NB4 (cell line): Measurements from ENCODE around the gene IL1R2.

ENCODE experiments used
- DNase-seq: peaks from one replicate; pipeline ENCODE4 v3.0.0; 2010; ENCODE audit warnings: low read depth
- H3K4me3 ChIP-seq: one replicate; pipeline ENCODE4 v1.5.1; 2011; ENCODE audit warnings: mild to moderate bottlenecking, low read depth, low read length, moderate library complexity
- MAX ChIP-seq: IDR thresholded peaks from 2 replicates; pipeline ENCODE4 v1.6.1; 2011; ENCODE audit warnings: low read depth, low read length
- MYC ChIP-seq: IDR thresholded peaks from 2 replicates; pipeline ENCODE4 v1.6.1; 2011; ENCODE audit warnings: low read depth, low read length
- POLR2A ChIP-seq: IDR thresholded peaks from 2 replicates; pipeline ENCODE4 v1.6.1; 2011; ENCODE audit warnings: mild to moderate bottlenecking; ENCODE audit not compliant: insufficient read length; ENCODE audit errors: extremely low read depth
- TF ChIP-seq, protein P1 (sequence below): IDR thresholded peaks from one replicate; pipeline ENCODE4 v1.5.1; 2012; ENCODE audit warnings: low read depth, low read length

IL1R2 gene

GRCh38 chr2:102015399-102015798 is 23.6 kb downstream of the IL1R2 start:
- no peak overlapping the region for H3K4me3 ChIP-seq
- TF ChIP-seq POLR2A: no peak
- no peak for TF ChIP-seq MAX
- no peak for TF ChIP-seq MYC
- TF ChIP-seq, protein P1, sequence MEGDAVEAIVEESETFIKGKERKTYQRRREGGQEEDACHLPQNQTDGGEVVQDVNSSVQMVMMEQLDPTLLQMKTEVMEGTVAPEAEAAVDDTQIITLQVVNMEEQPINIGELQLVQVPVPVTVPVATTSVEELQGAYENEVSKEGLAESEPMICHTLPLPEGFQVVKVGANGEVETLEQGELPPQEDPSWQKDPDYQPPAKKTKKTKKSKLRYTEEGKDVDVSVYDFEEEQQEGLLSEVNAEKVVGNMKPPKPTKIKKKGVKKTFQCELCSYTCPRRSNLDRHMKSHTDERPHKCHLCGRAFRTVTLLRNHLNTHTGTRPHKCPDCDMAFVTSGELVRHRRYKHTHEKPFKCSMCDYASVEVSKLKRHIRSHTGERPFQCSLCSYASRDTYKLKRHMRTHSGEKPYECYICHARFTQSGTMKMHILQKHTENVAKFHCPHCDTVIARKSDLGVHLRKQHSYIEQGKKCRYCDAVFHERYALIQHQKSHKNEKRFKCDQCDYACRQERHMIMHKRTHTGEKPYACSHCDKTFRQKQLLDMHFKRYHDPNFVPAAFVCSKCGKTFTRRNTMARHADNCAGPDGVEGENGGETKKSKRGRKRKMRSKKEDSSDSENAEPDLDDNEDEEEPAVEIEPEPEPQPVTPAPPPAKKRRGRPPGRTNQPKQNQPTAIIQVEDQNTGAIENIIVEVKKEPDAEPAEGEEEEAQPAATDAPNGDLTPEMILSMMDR: no peak
- DNase-seq: no peak

- no peak overlapping the region for H3K4me3 ChIP-seq
- TF ChIP-seq, protein P1: no peak
- TF ChIP-seq POLR2A (no peak), MYC (no peak), MAX (no peak)
- DNase-seq: no peak
Measured at GRCh38 chr2:102016399-102016955, 24.7 kb downstream of the IL1R2 start.

- DNase-seq: no peak
- TF ChIP-seq MYC: no peak
- TF ChIP-seq, protein P1: no peak
- TF ChIP-seq POLR2A: no peak
- no peak for TF ChIP-seq MAX
- no peak overlapping the region for H3K4me3 ChIP-seq
Measured at GRCh38 chr2:102018823-102019445, 27.2 kb downstream of the IL1R2 start.

GRCh38 chr2:102020596-102021170 is 28.9 kb downstream of the IL1R2 start:
- peak; percentile 88 for DNase-seq
- no peak overlapping the region for H3K4me3 ChIP-seq
- TF ChIP-seq, protein P1: peak; percentile 98
- TF ChIP-seq MYC: no peak
- no peak for TF ChIP-seq POLR2A
- TF ChIP-seq MAX: no peak

- TF ChIP-seq POLR2A (no peak), MYC (no peak), MAX (no peak)
- TF ChIP-seq, protein P1: no peak
- no peak overlapping the region for H3K4me3 ChIP-seq
- DNase-seq: no peak
Measured at GRCh38 chr2:102021779-102022178, 30.0 kb downstream of the IL1R2 start.
